Mesothelial cell of epicardium (in vitro differentiated cells): ENCODE measurements around the gene SPAG16. TPM values are rescaled to one million over a fixed set of nuclear protein-coding genes. Genes with fewer than 3 reads are reported as not detected.

Experiments
- DNase-seq, 2 experiments: peaks; one replicate each; pipeline ENCODE4 v3.0.0; 2021; ENCODE audit warnings: low spot score in 2 of 2; ENCODE audit not compliant: unreplicated experiment in 2 of 2
- H3K27ac Mint-ChIP-seq: 2 replicates; pipeline ENCODE4 v1.8.0; 2021; ENCODE audit warnings: mixed read lengths
- H3K27me3 Mint-ChIP-seq: 2 replicates; pipeline ENCODE4 v1.8.0; 2021; ENCODE audit warnings: low read depth, mixed read lengths
- H3K36me3 Mint-ChIP-seq: 2 replicates; pipeline ENCODE4 v1.8.0; 2021; ENCODE audit warnings: mixed read lengths
- H3K4me1 Mint-ChIP-seq: 2 replicates; pipeline ENCODE4 v1.8.0; 2021; ENCODE audit warnings: mixed read lengths
- H3K4me3 Mint-ChIP-seq: 2 replicates; pipeline ENCODE4 v1.8.0; 2021; ENCODE audit warnings: mild to moderate bottlenecking, moderate library complexity, mixed read lengths
- H3K9me3 Mint-ChIP-seq: 2 replicates; pipeline ENCODE4 v1.8.0; 2021; ENCODE audit warnings: mixed read lengths
- total RNA-seq: library from RNA; stranded (reverse); gene quantifications from 3 replicates; pipeline ENCODE4 v1.2.1, GENCODE V29; 2021
- TF ChIP-seq, protein P1 (sequence below): fragments of 200-600 bp; sonication (generic); IDR thresholded peaks from one replicate; pipeline ENCODE4 v1.5.0; 2021; ENCODE audit warnings: antibody characterized with exemption; ENCODE audit not compliant: unreplicated experiment

SPAG16 gene
- total RNA-seq, 1 donor from 2014 or later, result 35.1 TPM

DNA sequence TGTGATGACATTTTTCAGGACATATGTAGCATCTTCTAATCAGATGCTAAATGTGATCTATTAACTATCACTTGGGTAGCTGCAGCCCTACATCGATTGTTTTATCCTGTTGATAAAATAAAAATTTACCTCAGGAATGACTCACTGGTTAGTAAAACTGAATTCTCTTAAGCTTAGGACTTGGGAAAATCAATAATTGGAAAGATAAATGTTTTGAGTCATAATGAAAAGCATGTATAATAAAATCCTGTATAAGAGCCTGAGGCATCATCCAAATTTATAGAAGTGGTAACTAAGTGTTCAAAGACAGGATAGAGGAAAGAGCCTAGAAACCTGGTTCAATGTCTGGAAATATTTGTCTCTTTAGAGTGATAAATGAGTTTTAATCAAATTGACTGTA is 958.5 kb downstream of the SPAG16 start:
- no peaks in the 10 kb centered on the region for H3K27me3 Mint-ChIP-seq
- peaks cover 4% of the 10 kb centered on the region for H3K4me1 Mint-ChIP-seq
- TF ChIP-seq, protein P1, sequence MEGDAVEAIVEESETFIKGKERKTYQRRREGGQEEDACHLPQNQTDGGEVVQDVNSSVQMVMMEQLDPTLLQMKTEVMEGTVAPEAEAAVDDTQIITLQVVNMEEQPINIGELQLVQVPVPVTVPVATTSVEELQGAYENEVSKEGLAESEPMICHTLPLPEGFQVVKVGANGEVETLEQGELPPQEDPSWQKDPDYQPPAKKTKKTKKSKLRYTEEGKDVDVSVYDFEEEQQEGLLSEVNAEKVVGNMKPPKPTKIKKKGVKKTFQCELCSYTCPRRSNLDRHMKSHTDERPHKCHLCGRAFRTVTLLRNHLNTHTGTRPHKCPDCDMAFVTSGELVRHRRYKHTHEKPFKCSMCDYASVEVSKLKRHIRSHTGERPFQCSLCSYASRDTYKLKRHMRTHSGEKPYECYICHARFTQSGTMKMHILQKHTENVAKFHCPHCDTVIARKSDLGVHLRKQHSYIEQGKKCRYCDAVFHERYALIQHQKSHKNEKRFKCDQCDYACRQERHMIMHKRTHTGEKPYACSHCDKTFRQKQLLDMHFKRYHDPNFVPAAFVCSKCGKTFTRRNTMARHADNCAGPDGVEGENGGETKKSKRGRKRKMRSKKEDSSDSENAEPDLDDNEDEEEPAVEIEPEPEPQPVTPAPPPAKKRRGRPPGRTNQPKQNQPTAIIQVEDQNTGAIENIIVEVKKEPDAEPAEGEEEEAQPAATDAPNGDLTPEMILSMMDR, result no peak
- no peaks in the 10 kb centered on the region for H3K36me3 Mint-ChIP-seq
- no peak overlapping the region for H3K27ac Mint-ChIP-seq
- DNase-seq, result no peak
- H3K9me3 Mint-ChIP-seq, result no peaks in the 10 kb centered on the region
- H3K4me3 Mint-ChIP-seq, result no peak overlapping the region

DNA sequence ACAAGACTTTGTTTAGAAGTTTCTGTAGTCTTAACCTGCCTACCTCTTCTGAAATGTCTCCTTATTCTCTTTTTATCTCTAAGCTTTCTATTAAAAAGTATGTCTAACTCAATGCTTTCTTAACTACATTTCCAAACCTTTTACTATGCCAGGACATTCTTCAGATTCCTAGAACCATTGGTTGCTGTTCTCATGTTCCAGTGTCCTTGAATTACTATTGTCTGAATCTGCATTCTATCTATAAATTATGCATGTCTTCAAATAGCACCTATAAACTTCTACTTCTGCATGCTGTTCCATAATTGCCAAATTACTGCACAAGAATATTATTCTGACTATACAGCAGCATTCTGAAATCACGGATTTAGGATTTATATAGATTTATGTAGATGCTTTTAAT is 960.6 kb downstream of the SPAG16 start:
- no peak overlapping the region for H3K4me3 Mint-ChIP-seq
- DNase-seq, result no peak
- no peaks in the 10 kb centered on the region for H3K36me3 Mint-ChIP-seq
- TF ChIP-seq, protein P1, result no peak
- no peaks in the 10 kb centered on the region for H3K27me3 Mint-ChIP-seq
- H3K4me1 Mint-ChIP-seq, result peaks cover 4% of the 10 kb centered on the region
- H3K9me3 Mint-ChIP-seq, result no peaks in the 10 kb centered on the region
- H3K27ac Mint-ChIP-seq, result no peak overlapping the region

DNA sequence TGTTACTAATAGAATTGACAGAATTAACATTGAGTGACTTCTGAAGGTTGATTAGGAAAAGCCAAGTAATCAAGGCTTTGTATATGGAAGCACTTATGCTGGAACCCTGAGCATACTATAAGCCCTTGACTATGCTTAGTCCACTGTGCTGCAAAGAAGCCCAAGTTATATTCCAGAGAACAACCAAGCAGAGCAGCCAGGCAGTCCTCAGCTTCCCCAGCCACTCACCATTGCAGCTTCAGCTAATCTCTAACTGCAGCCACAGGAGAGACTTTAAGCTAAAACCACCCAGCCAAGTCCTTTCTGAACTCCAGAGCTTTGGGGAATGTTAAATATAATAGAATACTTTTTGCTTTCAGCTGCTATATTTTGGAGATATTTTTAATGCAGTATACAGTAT is 962.2 kb downstream of the SPAG16 start:
- H3K4me1 Mint-ChIP-seq, result peaks cover 4% of the 10 kb centered on the region
- H3K27ac Mint-ChIP-seq, result no peak overlapping the region
- no peaks in the 10 kb centered on the region for H3K9me3 Mint-ChIP-seq
- no peaks in the 10 kb centered on the region for H3K27me3 Mint-ChIP-seq
- TF ChIP-seq, protein P1, result no peak
- no peaks in the 10 kb centered on the region for H3K36me3 Mint-ChIP-seq
- H3K4me3 Mint-ChIP-seq, result no peak overlapping the region
- DNase-seq, result no peak

GRCh38 chr2:214247531-214247930 is 963.3 kb downstream of the SPAG16 start:
- Mint-ChIP-seq H3K27ac (no peak overlapping the region), H3K27me3 (no peaks in the 10 kb centered on the region), H3K36me3 (no peaks in the 10 kb centered on the region), H3K9me3 (no peaks in the 10 kb centered on the region), H3K4me3 (no peak overlapping the region), H3K4me1 (peaks cover 4% of the 10 kb centered on the region)
- DNase-seq, result no peak
- TF ChIP-seq, protein P1, result no peak

- no peaks in the 10 kb centered on the region for H3K27me3 Mint-ChIP-seq
- no peaks in the 10 kb centered on the region for H3K36me3 Mint-ChIP-seq
- peaks cover 4% of the 10 kb centered on the region for H3K9me3 Mint-ChIP-seq
- H3K4me3 Mint-ChIP-seq, result no peak overlapping the region
- TF ChIP-seq, protein P1, result no peak
- H3K27ac Mint-ChIP-seq, result no peak overlapping the region
- no peak for DNase-seq
- H3K4me1 Mint-ChIP-seq, result no peaks in the 10 kb centered on the region
Measured at GRCh38 chr2:214255046-214255445, 970.8 kb downstream of the SPAG16 start.

GRCh38 chr2:214261683-214262082 is 977.4 kb downstream of the SPAG16 start:
- H3K27ac Mint-ChIP-seq, result no peak overlapping the region
- H3K4me1 Mint-ChIP-seq, result peaks cover 3% of the 10 kb centered on the region
- H3K9me3 Mint-ChIP-seq, result no peaks in the 10 kb centered on the region
- no peak overlapping the region for H3K4me3 Mint-ChIP-seq
- TF ChIP-seq, protein P1, result no peak
- H3K36me3 Mint-ChIP-seq, result no peaks in the 10 kb centered on the region
- H3K27me3 Mint-ChIP-seq, result no peaks in the 10 kb centered on the region
- no peak for DNase-seq
